Neuron (in vitro differentiated cells): ENCODE data around the gene DDX17.

ENCODE experiments used
- H2AFZ ChIP-seq: one replicate; pipeline ENCODE4 v1.6.1; 2013; ENCODE audit warnings: low read depth, mild to moderate bottlenecking, inconsistent platforms, low read length, moderate library complexity
- H3K27me3 ChIP-seq: one replicate; pipeline ENCODE4 v1.6.1; 2013; ENCODE audit warnings: low read length; ENCODE audit not compliant: insufficient read depth
- H3K36me3 ChIP-seq: one replicate; pipeline ENCODE4 v1.6.1; 2013; ENCODE audit warnings: low read length; ENCODE audit not compliant: insufficient read depth
- H3K4me1 ChIP-seq: one replicate; pipeline ENCODE4 v1.6.1; 2013; ENCODE audit warnings: low read length; ENCODE audit not compliant: insufficient read depth
- H3K4me3 ChIP-seq: 2 replicates; pipeline ENCODE4 v1.5.1; 2013; ENCODE audit warnings: mild to moderate bottlenecking, low read length, moderate library complexity
- H3K9me3 ChIP-seq: one replicate; pipeline ENCODE4 v1.6.1; 2013; ENCODE audit warnings: low read length

The DDX17 gene

DNA sequence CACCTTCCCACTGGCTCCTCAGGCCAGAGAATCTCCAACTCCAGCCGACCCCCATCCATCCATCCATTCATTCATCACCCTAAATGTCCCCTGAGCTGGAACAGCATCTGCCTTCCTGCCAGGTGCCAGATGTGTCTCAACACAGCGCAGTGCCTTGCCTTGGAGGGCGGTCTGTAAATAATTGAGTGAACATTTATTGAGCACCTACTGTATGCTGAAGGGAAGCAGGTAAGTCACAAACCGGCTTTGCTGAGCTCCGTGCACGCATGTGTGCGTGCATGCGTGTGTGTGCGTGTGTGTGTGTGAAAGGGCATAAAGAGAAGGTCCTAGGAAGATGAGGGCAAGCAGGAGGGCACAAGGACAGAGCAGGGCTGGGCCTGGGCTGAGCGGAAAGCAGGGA is 61.3 kb downstream of the DDX17 start:
- Histone ChIP-seq H3K36me3 (no peaks in the 10 kb centered on the region), H3K4me3 (no peak overlapping the region), H3K4me1 (peaks cover 3% of the 10 kb centered on the region), H2AFZ (no peak overlapping the region), H3K9me3 (no peaks in the 10 kb centered on the region), H3K27me3 (no peaks in the 10 kb centered on the region)

DNA sequence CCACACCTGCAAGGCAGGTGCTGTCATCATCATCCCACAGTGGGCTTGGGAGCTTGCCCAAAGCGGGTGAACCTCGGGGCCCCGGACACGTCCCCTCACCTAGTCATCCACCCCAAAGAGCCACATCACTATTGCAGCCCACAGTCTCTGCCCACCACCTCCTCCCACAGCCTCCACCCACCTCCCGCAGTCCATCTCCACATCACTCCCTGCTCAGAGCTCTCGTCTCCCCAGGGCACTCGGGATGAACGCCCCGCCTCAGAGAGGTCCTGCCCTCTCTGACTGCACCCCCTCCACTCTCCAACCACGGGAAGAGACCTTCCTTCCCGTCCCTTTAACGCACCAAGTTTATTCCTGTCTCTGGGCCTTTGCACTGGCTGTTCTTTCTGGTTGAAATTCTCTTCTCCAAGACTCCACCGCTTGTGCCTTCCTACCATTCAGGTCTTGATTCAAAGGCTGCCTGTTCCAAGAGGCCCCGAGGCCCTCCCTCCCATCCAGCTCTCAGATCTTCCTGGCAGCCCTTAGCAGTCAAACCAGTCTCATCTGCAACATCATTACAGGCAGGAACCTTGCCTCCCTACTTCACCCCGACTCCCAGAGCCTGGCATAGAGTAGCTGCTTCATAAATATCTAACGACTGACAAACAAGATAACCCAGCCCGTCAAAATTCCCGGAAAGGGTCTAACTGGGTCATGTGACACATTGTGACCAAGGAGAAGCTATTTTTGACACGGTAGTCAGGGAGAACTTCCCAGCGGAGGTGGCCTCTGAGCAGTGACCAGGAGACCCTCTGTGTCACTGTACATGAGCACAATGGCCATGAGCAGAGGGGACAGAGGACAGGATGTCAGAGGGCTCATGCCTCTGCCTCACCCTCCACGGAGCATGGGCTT is 62.2 kb downstream of the DDX17 start:
- H3K9me3 ChIP-seq: no peaks in the 10 kb centered on the region
- H3K27me3 ChIP-seq: no peaks in the 10 kb centered on the region
- no peak overlapping the region for H2AFZ ChIP-seq
- no peaks in the 10 kb centered on the region for H3K36me3 ChIP-seq
- H3K4me1 ChIP-seq: no peaks in the 10 kb centered on the region
- no peak overlapping the region for H3K4me3 ChIP-seq

DNA sequence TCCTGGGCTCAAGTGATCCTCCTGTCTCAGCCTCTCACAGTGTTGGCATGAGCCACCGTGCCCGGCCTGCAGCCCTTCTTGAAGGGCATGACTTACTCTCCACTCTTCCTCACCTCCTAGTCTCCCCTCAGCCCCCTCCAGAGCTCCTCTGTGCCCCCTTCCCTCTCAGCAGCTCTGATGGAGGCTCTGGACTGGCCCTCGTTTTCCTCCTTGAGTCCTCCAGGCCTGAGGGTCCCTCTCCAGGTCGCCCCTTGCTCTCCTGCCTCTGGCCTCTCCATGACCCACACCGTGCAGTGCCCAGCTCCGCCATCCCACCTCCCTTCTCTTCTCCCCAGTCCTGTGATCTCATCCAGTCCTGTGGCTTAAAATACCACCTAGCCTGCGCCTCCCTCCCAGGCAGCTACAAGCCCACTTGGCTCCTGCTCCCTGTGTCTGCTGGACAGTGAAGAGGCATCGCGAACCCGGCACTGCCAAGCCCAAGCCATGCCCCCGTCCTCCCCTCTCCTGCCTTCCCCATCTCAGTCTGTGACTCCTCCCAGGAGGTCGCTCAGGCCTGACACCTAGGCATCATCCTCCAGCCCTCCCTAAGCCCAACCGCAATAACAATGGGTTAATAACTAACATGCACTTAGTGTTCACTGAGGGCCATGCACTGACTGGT is 63.0 kb downstream of the DDX17 start:
- Histone ChIP-seq H2AFZ (no peak overlapping the region), H3K36me3 (no peaks in the 10 kb centered on the region), H3K4me1 (no peaks in the 10 kb centered on the region), H3K27me3 (no peaks in the 10 kb centered on the region), H3K9me3 (no peaks in the 10 kb centered on the region), H3K4me3 (no peak overlapping the region)

DNA sequence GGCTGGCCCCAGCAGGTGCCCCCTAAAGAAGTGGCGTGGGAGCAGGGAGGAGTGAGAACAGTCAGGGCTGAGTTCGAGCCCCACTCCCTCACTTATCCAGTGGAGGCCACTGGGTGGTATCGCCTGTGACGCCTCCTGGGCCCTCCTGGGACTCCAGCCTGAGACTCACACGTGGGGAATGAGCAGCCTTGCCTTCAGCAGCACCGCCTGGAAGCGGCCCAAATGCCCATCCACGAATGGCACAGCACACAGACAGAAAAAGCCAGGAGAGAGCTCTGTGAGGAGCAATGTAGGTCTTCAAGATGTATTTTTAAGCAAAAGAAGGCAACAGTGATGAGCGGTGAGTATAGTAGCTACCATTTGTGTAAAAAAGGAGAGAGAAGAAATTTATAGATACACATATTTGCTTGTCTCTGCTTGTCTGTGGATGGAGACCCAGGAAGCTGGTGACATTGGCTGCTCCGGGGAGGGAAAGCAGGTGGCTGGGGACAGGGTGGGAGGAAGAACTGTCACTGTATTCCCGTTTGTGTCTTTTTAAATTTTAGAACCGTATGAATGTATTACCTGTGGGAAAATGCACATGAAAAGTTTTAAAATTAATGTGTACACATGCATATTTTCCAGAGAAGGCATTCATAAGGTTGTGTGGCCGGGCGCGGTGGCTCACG is 64.4 kb downstream of the DDX17 start:
- Histone ChIP-seq H3K4me1 (no peaks in the 10 kb centered on the region), H3K9me3 (no peaks in the 10 kb centered on the region), H2AFZ (no peak overlapping the region), H3K27me3 (no peaks in the 10 kb centered on the region), H3K4me3 (no peak overlapping the region), H3K36me3 (no peaks in the 10 kb centered on the region)

DNA sequence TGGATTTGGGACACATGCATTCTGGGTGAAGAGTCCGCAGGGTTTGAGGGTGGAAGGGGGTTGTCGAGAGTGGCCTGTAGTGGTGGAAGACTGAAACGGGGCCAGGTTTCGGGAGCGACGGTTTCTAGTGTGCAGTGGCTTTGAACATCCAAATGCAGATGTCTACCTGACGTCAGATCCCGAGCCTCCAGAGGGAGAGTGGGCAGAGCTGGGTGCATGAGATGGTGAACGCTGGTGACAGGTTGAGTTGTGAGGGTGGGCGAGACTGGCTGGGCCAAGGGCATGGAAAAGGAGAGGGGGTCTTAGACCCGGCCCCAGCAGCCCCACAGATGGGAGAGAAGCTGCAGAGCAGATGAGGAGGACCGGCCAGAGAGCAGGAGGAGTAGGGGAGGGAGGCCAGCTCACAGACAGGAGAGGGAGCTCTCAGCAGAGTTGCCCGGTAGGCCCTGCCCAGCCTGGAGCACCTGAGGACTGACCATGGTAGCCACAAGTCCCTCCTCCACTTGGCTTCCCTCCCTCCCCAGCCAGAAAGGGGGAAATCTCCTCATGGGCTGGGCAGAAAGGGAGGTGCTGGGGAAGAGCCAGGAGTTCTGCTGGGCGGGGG is 65.3 kb downstream of the DDX17 start:
- Histone ChIP-seq H2AFZ (no peak overlapping the region), H3K27me3 (no peaks in the 10 kb centered on the region), H3K4me1 (peaks cover 3% of the 10 kb centered on the region), H3K9me3 (no peaks in the 10 kb centered on the region), H3K36me3 (no peaks in the 10 kb centered on the region), H3K4me3 (no peak overlapping the region)

DNA sequence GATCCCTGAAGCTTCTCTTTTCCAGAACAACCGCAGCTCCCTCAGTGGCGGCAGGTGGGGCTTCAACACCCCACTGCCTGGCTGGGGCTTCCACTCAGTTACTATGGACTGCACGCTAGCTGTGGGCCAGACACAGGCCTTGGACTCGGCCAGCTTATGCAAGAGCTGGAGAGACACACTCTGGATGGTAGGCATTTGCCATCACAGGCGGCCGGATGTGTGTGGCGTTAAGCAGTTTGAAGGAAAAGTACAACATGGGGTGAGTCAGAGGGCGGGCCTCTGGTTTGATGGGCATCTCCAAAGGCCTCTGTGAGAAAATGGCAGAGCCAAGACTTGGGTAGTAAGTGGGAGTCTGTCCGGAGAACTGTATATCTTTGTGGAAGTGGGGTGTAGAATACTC is 68.7 kb downstream of the DDX17 start:
- H3K4me1 ChIP-seq: peaks cover 7% of the 10 kb centered on the region
- H2AFZ ChIP-seq: no peak overlapping the region
- no peaks in the 10 kb centered on the region for H3K9me3 ChIP-seq
- H3K27me3 ChIP-seq: no peaks in the 10 kb centered on the region
- H3K4me3 ChIP-seq: no peak overlapping the region
- no peaks in the 10 kb centered on the region for H3K36me3 ChIP-seq

DNA sequence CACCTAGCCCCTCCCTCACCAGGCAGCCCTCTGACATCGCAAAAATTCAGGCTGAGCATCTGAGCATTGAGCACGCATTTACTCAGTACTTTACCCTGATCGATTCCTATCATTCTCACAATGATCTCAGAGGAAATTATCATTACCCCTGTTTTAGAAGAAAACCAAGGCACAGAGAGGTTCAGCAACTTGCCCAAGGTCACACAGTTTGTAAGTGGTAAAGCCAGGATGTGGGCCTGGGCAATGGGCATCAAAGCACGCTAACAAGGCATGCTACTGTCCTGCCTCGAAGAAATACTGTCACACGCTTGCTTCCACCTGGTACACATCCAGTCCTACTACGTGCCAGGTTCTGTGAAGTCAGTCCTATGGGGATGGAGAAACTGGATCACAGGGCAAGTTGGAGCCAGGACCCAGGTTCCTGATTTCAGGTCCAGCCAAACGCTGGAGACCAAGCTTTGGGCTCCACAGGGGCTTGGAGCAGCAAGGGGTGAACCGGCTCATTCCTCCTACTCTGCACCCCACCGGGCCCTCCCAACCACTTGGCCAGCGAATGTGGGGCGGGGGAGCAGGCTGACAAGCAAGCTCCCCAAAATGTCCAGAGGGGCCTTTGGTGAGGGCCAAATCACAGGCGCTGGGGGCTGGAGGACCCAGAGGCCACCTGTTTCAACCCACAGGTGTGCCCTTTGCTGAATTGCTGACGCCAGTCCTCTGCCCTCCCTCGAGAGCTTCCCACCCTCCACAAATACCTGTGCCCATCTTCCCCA is 69.3 kb downstream of the DDX17 start:
- Histone ChIP-seq H3K36me3 (no peaks in the 10 kb centered on the region), H3K9me3 (no peaks in the 10 kb centered on the region), H3K4me1 (peaks cover 12% of the 10 kb centered on the region), H2AFZ (no peak overlapping the region), H3K4me3 (no peak overlapping the region), H3K27me3 (no peaks in the 10 kb centered on the region)

DNA sequence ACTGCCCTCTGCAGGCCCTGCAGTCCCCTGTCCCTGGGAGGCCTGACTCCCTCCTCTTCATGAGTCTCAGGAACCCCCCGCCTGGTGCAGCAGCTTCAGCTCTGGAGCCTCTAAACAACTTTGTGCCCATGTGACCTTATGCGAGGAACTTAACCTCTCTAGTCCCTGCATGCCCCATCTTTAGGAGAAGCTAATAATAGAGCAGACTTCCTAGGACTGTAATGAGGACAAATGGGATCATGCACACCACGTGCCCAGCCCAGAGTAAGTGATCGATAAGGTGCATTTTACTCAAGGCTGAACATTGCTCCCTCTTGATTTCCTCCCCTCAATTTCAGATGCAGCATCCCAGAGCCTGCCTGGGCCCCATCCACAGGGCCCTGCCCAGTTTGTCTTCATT is 70.1 kb downstream of the DDX17 start:
- Histone ChIP-seq H3K27me3 (no peaks in the 10 kb centered on the region), H3K9me3 (no peaks in the 10 kb centered on the region), H3K4me3 (no peak overlapping the region), H3K36me3 (no peaks in the 10 kb centered on the region), H2AFZ (no peak overlapping the region), H3K4me1 (peaks cover 18% of the 10 kb centered on the region)

DNA sequence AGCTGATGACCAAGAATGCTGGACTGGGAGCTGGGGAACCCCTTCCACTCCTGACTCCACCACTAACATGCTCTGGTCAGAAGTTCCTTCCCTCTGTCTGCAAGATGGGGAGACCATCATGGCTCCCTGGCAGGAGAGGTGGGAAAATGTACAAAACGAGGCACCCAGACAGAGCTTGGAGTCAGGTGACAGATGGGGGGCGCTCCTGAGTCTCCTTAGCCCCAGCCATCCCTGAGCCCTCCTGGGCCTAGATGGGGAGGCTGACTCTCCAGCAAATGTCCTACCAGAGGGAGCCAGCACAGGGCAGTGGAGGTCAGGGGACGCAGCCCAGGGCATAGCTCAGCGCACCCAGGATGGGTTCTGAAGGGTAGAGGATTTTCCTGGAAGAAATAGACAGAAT is 71.1 kb downstream of the DDX17 start:
- Histone ChIP-seq H3K4me3 (no peak overlapping the region), H2AFZ (no peak overlapping the region), H3K27me3 (no peaks in the 10 kb centered on the region), H3K36me3 (no peaks in the 10 kb centered on the region), H3K4me1 (peaks cover 19% of the 10 kb centered on the region), H3K9me3 (no peaks in the 10 kb centered on the region)

DNA sequence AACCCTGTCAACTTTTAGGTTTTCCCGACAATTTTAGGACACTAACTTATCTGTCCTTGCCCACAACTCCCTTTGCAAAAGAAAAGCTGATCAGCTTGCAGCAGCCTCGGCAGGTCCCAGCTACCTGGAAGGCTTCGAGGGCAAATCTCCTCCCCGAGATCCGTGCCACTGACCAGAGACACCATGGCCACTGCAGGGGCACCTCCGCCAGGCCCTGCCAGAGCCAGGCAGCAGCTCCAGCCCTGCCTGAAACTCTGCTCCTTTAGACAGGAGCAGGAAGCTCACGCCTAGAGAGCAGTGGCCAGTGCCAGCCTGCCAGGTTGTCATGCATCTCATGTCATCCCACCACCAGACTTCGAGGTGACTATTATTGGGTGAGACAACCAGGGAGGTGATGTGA is 72.2 kb downstream of the DDX17 start:
- H3K4me1 ChIP-seq: peaks cover 26% of the 10 kb centered on the region
- H3K27me3 ChIP-seq: no peaks in the 10 kb centered on the region
- H3K36me3 ChIP-seq: no peaks in the 10 kb centered on the region
- no peaks in the 10 kb centered on the region for H3K9me3 ChIP-seq
- no peak overlapping the region for H2AFZ ChIP-seq
- H3K4me3 ChIP-seq: no peak overlapping the region
